HepG2 (cell line): ENCODE measurements around the gene ATXN7L3. TPM values are rescaled to one million over a fixed set of nuclear protein-coding genes. Genes with fewer than 3 reads are reported as not detected.

ENCODE experiments used
- AKNA ChIP-seq: sonication (generic); formaldehyde crosslinking; IDR thresholded peaks from 2 replicates; pipeline ENCODE4 v1.4.0; 2020; ENCODE audit warnings: missing genetic modification reagents, borderline replicate concordance
- CBX2 ChIP-seq, 2 experiments: fragments of 200-600 bp in 1 of 2; sonication (generic); formaldehyde crosslinking in 1 of 2; IDR thresholded peaks; 2 replicates each; pipeline versions ENCODE4 v1.7.0 to v1.8.1; 2018 to 2022; ENCODE audit warnings: low read depth in 2 of 2, low read length in 1 of 2, mild to moderate bottlenecking in 1 of 2, missing genetic modification reagents in 1 of 2
- CC2D1A ChIP-seq: sonication (generic); formaldehyde crosslinking; IDR thresholded peaks from 2 replicates; pipeline ENCODE4 v1.8.1; 2023; ENCODE audit warnings: mild to moderate bottlenecking, missing genetic modification reagents
- CSRNP2 ChIP-seq: sonication (generic); formaldehyde crosslinking; conservative IDR thresholded peaks from 2 replicates; pipeline ENCODE4 v1.8.0; 2022; ENCODE audit warnings: low read depth, missing genetic modification reagents
- HINFP ChIP-seq: sonication (generic); formaldehyde crosslinking; IDR thresholded peaks from 2 replicates; pipeline ENCODE4 v1.4.0; 2020; ENCODE audit warnings: low read depth, mild to moderate bottlenecking, missing genetic modification reagents
- HMG20A ChIP-seq: IDR thresholded peaks from 2 replicates; pipeline ENCODE4 v1.6.1; 2016; ENCODE audit warnings: borderline replicate concordance
- JDP2 ChIP-seq: sonication (generic); formaldehyde crosslinking; IDR thresholded peaks from 2 replicates; pipeline ENCODE4 v1.8.1; 2022; ENCODE audit warnings: missing genetic modification reagents, borderline replicate concordance
- KDM3A ChIP-seq: IDR thresholded peaks from 2 replicates; pipeline ENCODE4 v1.6.1; 2018; ENCODE audit warnings: low read depth, missing compliant biosample characterization
- NFE2 ChIP-seq: sonication (generic); formaldehyde crosslinking; IDR thresholded peaks from 2 replicates; pipeline ENCODE4 v1.4.0; 2020; ENCODE audit warnings: missing genetic modification reagents
- PRDM4 ChIP-seq: sonication (generic); formaldehyde crosslinking; IDR thresholded peaks from 2 replicates; pipeline ENCODE4 v1.9.0; 2021; ENCODE audit warnings: missing genetic modification reagents, borderline replicate concordance
- SMAD1 ChIP-seq: sonication (generic); formaldehyde crosslinking; IDR thresholded peaks from 2 replicates; pipeline ENCODE4 v1.4.0; 2020; ENCODE audit warnings: missing genetic modification reagents, low read depth, mild to moderate bottlenecking, borderline replicate concordance
- SP1 ChIP-seq, 2 experiments: fragments of 450-650 bp in 1 of 2; sonication (generic) in 1 of 2; formaldehyde crosslinking in 1 of 2; IDR thresholded peaks; 2 replicates each; pipeline versions ENCODE4 v1.4.0 to v1.6.1; 2016 to 2020; ENCODE audit warnings: missing genetic modification reagents in 1 of 2
- ZNF34 ChIP-seq: sonication (generic); formaldehyde crosslinking; IDR thresholded peaks from 2 replicates; pipeline ENCODE4 v1.4.0; 2020; ENCODE audit warnings: mild to moderate bottlenecking, missing genetic modification reagents, borderline replicate concordance
- ZNF713 ChIP-seq: sonication (generic); formaldehyde crosslinking; IDR thresholded peaks from 2 replicates; pipeline ENCODE4 v1.4.0; 2020; ENCODE audit warnings: mild to moderate bottlenecking, missing genetic modification reagents
- ZXDC ChIP-seq: sonication (generic); formaldehyde crosslinking; IDR thresholded peaks from 2 replicates; pipeline ENCODE4 v1.5.0; 2020; ENCODE audit warnings: mild to moderate bottlenecking, missing genetic modification reagents
- polyA plus RNA-seq, 8 experiments: library from polyadenylated mRNA; depleted of rRNA in 3 of 8; stranded (reverse) in 7 of 8; unstranded in 1 of 8; fragments of >200 nt; fragmentation: Illumina TruSeq in 4 of 8; extraction: Trizol in 4 of 8; gene quantifications; 2 replicates each; pipeline versions ENCODE4 v1.2.1 to v1.2.3, GENCODE V29; 2011 to 2016; ENCODE audit warnings: low read depth in 4 of 8, missing spikeins in 1 of 8, mixed read lengths in 1 of 8; ENCODE audit not compliant: insufficient read depth in 1 of 8
- total RNA-seq, 5 experiments: library from RNA; depleted of rRNA; stranded (reverse); fragments of >200 nt; fragmentation: Illumina TruSeq; extraction: Trizol; gene quantifications; 2 replicates each; pipeline ENCODE4 v1.2.3, GENCODE V29; 2016; ENCODE audit warnings: low read depth in 1 of 5

ATXN7L3 gene
- total and polyA plus RNA-seq, 2 of the 13 experiments (the other 11 are each of a cell fraction or from before 2014, with no cell fraction given) = 44.5 to 59.1 TPM

- TF ChIP-seq ZXDC = no peak
- no peak for TF ChIP-seq ZNF713
- no peak for TF ChIP-seq PRDM4 (CRISPR knock-in tag)
- no peak for TF ChIP-seq ZNF34 (CRISPR knock-in tag)
- no peak for TF ChIP-seq HINFP (CRISPR knock-in tag)
- no peak for TF ChIP-seq HMG20A (CRISPR knock-in tag)
- TF ChIP-seq KDM3A (CRISPR knock-in tag) = no peak
- TF ChIP-seq CBX2 (IDR thresholded peaks at IDR 0.05; ENCODE audit: low read depth, low read length) = no peak
- TF ChIP-seq CBX2 (CRISPR knock-in tag; IDR thresholded peaks at IDR 0.05; ENCODE audit: low read depth) = no peak
- no peak for TF ChIP-seq CC2D1A (CRISPR knock-in tag)
- no peak for TF ChIP-seq CSRNP2
- TF ChIP-seq SP1 (IDR thresholded peaks at IDR 0.05) = no peak
- no peak for TF ChIP-seq SP1 (CRISPR knock-in tag; IDR thresholded peaks at IDR 0.05)
- no peak for TF ChIP-seq AKNA (CRISPR knock-in tag)
- TF ChIP-seq NFE2 (CRISPR knock-in tag) = no peak
- TF ChIP-seq SMAD1 (CRISPR knock-in tag) = no peak
- TF ChIP-seq JDP2 = no peak
Measured at GRCh38 chr17:44200478-44201155, 933 bp upstream of the ATXN7L3 start (continued).
